ENCODE measurements around the gene UBTF.
A peak's percentile ranks its signal among the peaks of the same experiment; 100 is the strongest.

UBTF gene

GRCh38 chr17:44219616-44220212 is at the start of gene UBTF:
Gene UBTF (minus strand): TSS chr17:44219675. CDS start chr17:44218229, 1,446 bp downstream.
- DNase-seq (ENCODE audit: low spot score): peak; percentile 75

GRCh38 chr17:44268709-44269534 is 49.4 kb upstream of the UBTF start:
- peak; percentile 82 for DNase-seq (ENCODE audit: low spot score)

DNA sequence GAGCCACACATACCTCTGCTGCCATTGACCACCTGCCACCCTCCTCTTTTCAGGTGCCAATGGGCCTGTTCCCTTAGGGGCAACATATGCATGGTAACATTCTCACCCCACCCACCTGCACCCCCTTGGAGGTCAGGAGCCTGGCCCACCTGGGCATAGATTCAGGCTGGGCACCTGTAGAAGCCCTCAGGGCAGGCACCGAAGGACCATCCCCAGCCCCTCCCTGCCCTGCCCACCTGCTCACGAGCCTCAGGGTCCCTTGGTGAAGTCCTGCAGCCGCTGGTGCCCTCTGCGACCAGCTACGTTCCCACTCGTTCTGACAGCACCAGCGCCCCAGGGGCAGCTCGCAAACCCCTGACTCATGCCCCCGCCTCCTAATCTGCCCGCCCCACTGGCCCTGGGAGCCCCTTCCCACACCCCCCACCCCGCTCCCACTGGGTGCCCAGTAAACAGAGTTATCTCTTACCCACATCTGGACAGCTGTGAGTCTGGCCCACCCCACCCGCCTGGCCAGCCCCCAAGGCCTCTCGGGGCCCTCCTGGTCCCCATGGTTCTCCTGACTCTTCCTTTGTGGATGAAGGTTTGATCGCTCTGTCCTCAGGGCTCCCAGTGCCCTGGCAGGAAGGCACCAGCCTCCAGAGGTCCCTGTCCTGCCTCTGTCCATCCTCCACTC is 48.5 kb upstream of the UBTF start, which contains the start of gene SLC4A1:
SLC4A1 (minus strand) TSS at position 318 of the 673 bp plus-strand sequence. CDS start 5,269 bp downstream, outside the sequence.
- DNase-seq (ENCODE audit: low spot score): peak; percentile 93

- DNase-seq (ENCODE audit: low spot score): no peak
Observed at GRCh38 chr17:44267165-44267455, 47.6 kb upstream of the UBTF start.

GRCh38 chr17:44266402-44267164 is 47.1 kb upstream of the UBTF start:
- peak; percentile 97 for DNase-seq (ENCODE audit: low spot score)

GRCh38 chr17:44263345-44263902 is 43.9 kb upstream of the UBTF start:
- DNase-seq (ENCODE audit: low spot score): peak; percentile 58

DNA sequence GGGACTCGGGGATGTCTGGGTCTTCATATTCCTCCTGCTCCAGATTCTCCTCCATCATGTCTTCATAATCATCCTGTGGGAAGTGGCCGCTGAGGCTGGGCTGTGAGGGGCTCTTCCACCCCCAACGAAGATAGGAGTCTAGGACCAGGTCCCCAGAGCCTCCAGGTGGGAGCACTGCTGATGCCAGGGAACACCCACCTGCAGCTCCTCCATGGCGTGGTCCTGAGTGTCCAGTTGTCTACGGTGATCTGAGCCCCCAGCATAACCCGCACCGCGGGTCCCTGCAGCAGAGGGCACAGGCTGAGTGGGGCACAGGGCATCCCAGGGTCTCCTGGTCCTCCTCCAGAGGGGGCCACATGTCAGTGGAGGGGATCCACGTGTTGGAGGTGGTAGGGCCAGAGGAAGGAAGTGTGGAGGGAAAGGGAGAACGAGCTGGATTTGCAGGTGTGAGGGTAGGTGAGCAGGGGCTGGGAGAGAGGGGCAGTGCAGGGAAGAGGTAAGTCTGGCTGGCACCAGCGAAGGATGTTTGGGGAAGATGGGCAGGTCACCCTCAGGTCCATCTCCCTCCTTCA is 43.3 kb upstream of the UBTF start:
- DNase-seq (ENCODE audit: low spot score): no peak

DNA sequence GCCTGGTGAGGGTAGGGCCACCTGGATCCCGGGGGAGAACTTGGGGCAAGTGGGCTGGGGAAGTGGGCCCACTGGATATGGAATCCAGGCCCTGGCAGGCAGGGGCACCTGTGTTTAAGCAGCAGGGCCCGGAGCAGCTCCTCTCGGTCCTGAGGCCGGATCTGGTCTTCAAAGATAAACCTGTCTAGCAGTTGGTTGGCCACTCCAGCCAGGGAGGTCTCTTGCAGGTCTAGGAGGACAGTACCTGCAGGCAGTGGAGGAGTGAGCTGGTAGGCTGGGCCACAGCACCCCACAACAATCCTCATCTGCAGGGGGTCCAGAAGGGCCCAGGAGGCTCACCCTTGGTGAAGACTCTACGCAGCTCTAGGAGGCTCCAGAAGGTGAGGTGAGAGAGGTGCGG is 40.8 kb upstream of the UBTF start:
- no peak for DNase-seq (ENCODE audit: low spot score)

DNA sequence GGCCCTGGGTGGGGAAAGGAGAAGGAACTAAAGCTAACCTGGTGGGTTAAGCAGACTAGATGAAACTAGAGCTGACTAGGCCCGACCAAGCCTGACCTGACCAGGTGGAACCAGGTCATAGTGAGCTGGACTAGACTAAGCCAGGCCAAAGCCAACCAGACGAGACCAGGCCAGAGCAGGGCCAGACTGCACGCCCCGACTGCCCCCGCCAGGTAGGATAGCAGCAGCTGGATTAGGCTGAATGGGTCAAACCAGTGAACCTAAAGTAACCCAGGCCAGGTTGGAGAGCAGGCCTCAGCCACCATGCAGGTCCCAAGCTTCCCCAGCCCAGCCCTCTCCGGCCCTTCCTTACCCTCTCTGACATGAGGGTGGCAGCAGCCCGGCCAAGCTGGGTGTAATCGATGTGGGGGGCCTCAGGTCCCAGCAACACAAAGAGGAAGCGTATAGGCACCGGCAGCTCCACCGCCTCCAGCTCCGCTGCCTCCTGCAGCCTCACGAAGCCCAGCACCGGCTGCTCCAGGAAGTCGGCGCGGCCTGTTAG is 39.4 kb upstream of the UBTF start:
- DNase-seq (ENCODE audit: low spot score): no peak

GRCh38 chr17:44257815-44258760 is 38.6 kb upstream of the UBTF start:
- no peak for DNase-seq (ENCODE audit: low spot score)

- no peak for DNase-seq (ENCODE audit: low spot score)
Observed at GRCh38 chr17:44256671-44257070, 37.2 kb upstream of the UBTF start.

DNA sequence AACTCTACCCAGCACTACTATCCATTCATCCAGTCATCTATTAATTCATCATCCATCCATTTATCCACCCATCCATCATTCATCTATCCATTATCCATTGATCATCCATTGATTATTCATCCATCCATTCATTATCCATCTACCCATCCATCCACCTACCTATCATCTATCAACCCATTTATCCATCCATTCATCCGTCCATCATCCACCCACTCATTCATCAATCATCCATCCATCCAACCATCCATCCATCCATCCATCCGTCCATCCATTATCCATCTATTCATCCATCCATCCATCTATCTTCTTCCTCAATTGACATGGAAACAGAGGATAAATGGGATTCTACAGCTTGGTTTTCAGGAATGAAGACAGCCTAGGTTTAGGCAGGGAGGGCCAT is 36.4 kb upstream of the UBTF start:
- DNase-seq (ENCODE audit: low spot score): no peak

DNA sequence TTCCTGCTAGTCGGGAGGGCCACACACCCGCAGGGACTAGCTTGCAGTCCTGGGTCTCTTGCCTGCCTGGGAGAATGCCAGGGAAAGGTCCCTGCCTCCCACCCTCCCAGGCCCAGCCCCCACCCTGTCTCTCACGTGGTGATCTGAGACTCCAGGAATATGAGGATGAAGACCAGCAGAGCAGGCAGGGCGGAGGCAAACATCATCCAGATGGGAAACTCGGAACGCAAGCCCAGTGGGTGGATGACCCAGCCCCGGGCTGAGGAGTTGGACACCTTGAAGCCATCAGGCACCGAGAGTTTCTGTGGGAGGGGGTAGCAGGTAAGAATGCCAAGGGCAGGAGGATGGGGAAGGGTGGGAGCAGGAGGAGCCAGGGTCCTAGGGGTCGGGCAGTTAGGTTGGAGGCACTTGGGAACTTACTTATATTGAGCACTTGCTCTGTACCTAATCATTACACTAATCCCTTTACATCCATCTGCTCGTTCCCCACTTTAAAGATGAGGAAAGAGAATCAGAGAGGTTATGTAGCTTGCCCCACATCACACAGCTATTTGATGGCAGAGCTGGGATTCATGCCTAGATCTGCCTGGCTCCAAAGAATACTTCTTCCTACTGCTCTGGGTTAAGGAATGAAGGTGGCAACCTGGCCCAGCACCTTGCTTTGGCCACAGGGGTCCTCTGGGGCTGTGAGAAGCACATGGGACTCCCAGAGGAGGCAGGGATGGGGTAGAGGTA is 35.1 kb upstream of the UBTF start:
- peak; percentile 46 for DNase-seq (ENCODE audit: low spot score)

- peak; percentile 54 for DNase-seq (ENCODE audit: low spot score)
Observed at GRCh38 chr17:44253006-44253405, 33.5 kb upstream of the UBTF start.

DNA sequence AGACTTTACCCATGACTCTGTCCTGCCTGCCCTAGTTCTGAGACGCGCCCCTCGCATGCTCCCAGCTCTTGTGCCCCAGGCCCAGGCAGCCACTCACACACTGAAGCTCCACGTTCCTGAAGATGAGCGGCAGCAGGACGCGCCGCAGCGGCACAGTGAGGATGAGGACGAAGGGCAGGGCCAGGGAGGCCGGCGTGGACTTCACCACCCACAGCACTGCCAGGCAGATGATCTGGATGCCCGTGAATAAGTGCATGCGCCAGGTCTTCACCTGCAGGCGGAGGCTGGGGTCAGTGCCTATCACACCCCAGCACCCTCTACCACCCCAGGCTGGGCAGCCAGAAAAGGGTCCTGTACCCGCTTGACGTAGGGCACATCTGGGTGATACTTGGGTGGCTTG is 31.6 kb upstream of the UBTF start:
- no peak for DNase-seq (ENCODE audit: low spot score)

DNA sequence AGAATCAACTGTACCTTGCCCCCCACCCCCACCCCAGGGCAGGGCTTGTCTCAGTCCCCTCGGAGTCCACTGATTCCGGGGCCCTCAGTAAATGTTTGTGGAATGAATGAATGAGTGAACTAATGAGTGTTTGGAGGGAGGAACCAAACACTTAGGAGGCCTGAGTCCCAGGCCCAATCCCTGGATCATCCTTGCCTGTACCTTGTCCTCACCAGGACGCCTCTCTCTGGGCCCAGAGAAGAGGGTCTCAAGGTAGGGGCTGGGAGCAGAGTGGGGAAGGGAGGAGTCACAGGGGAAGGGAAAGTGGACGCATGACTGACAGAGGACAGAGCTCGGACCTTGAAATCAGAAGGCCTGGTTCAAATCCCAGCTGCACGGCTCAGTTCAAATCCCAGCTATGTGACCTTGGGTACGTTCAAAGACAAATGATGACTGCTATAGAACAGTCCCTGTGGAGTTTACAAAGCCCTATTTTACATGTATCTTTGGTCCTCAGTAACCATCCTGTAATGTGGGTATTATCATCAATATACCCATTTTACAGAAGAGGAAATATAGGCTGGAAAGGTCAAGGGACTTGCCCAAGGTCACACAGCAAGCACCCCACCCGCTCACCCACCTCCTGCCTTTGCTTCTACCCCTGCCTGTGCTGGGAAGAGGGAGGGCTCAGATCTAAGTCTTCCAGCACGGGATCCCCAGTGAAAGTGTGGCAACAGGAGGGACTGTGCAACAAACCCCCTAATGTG is 30.2 kb upstream of the UBTF start:
- peak; percentile 49 for DNase-seq (ENCODE audit: low spot score)

- peak; percentile 72 for DNase-seq (ENCODE audit: low spot score)
Observed at GRCh38 chr17:44247876-44248736, 28.6 kb upstream of the UBTF start.

- DNase-seq (ENCODE audit: low spot score): peak; percentile 69
Observed at GRCh38 chr17:44247440-44247841, 28.0 kb upstream of the UBTF start.

Data from hematopoietic multipotent progenitor cell treated with erythropoietin and hydrocortisone succinate and interleukin-3 and kit ligand, for 17 days (in vitro differentiated cells).